GM18520 (cell line): Measurements from ENCODE around the gene PRDM2.

Experiments used
- ATAC-seq: cut with Tn5 transposase; IDR thresholded peaks from one replicate; pipeline ENCODE4 v1.9.1; 2021; ENCODE audit not compliant: unreplicated experiment

Gene PRDM2

GRCh38 chr1:13763222-13763621 lies 63.2 kb downstream of the PRDM2 start:
- no peak for ATAC-seq

- no peak for ATAC-seq
These were observed 64.0 kb downstream of the PRDM2 start for GRCh38 chr1:13763991-13764390.

GRCh38 chr1:13764588-13765332 lies 64.8 kb downstream of the PRDM2 start:
- ATAC-seq: no peak

GRCh38 chr1:13766592-13767564 lies 66.9 kb downstream of the PRDM2 start:
- ATAC-seq: no peak

- ATAC-seq: no peak
These were observed 69.2 kb downstream of the PRDM2 start for GRCh38 chr1:13769212-13769611.

GRCh38 chr1:13769830-13770229 lies 69.8 kb downstream of the PRDM2 start:
- ATAC-seq: no peak

- ATAC-seq: no peak
These were observed 70.8 kb downstream of the PRDM2 start for GRCh38 chr1:13770743-13771142.

GRCh38 chr1:13771745-13772144 lies 71.8 kb downstream of the PRDM2 start:
- ATAC-seq: no peak

GRCh38 chr1:13772271-13772670 lies 72.3 kb downstream of the PRDM2 start:
- no peak for ATAC-seq

GRCh38 chr1:13774121-13774520 lies 74.1 kb downstream of the PRDM2 start:
- ATAC-seq: no peak

GRCh38 chr1:13775459-13775858 lies 75.5 kb downstream of the PRDM2 start:
- ATAC-seq: no peak

GRCh38 chr1:13775916-13776315 lies 75.9 kb downstream of the PRDM2 start:
- ATAC-seq: no peak

GRCh38 chr1:13778431-13778830 lies 78.4 kb downstream of the PRDM2 start:
- ATAC-seq: no peak

GRCh38 chr1:13779930-13780329 lies 79.9 kb downstream of the PRDM2 start:
- no peak for ATAC-seq

GRCh38 chr1:13780780-13781179 lies 80.8 kb downstream of the PRDM2 start:
- no peak for ATAC-seq

- no peak for ATAC-seq
These were observed 81.2 kb downstream of the PRDM2 start for GRCh38 chr1:13781228-13781627.

GRCh38 chr1:13781907-13782633 lies 82.1 kb downstream of the PRDM2 start:
- no peak for ATAC-seq

- ATAC-seq: no peak
These were observed 82.8 kb downstream of the PRDM2 start for GRCh38 chr1:13782634-13783360.

- ATAC-seq: no peak
These were observed 83.6 kb downstream of the PRDM2 start for GRCh38 chr1:13783551-13783950.

- ATAC-seq: no peak
These were observed 85.0 kb downstream of the PRDM2 start for GRCh38 chr1:13784971-13785370.

- ATAC-seq: no peak
These were observed 86.6 kb downstream of the PRDM2 start for GRCh38 chr1:13786541-13786940.
